GM21526 (cell line): ENCODE results near the gene NHP2.
A peak's percentile ranks its signal among the peaks of the same experiment; 100 is the strongest.

Experiments used
- ATAC-seq: cut with Tn5 transposase; IDR thresholded peaks from one replicate; pipeline ENCODE4 v1.9.1; 2021; ENCODE audit warnings: moderate library complexity; ENCODE audit not compliant: unreplicated experiment, low FRiP score

The NHP2 gene

DNA sequence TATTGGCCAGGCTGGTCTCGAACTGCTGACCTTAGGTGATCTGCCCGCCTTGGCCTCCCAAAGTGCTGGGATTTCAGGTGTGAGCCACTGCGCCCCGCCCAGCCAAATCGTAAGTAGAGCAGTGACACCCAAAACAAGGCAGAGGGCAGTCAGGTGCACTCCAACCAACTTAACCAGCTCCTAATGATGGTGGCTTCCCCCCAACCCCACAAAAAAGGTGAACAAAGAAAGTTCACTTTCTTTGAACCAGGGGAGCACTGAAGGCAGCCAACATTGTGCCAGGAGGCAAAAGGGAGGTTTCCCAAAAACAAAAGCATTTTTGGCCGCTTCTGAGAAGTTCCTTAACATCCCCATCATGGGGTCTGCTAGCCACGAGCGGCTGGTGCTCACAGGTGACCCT lies 23.9 kb upstream of the NHP2 start:
- no peak for ATAC-seq

GRCh38 chr5:178176791-178177190 lies 23.1 kb upstream of the NHP2 start:
- no peak for ATAC-seq

GRCh38 chr5:178174456-178174855 lies 20.8 kb upstream of the NHP2 start:
- no peak for ATAC-seq

DNA sequence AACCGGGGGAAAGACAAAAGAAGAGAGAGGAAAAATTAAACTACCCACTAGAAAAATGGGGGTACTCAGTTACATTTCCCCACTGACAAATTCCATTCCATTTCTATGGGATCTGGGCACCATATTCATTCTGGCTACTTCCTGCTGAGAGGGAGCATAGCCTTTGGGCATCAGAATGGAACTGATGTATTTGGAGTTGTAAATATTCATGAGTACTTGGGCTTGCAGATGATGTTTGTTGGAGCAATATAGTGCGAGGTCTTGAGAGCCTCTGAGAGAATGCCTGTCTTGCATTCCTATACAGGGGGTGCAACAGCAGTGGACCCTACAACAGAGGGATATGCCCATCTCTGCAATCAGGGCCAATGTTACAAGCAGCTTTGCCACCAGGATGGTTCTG lies 16.8 kb upstream of the NHP2 start:
- no peak for ATAC-seq

- ATAC-seq: no peak
Observed at GRCh38 chr5:178165581-178165980, 11.9 kb upstream of the NHP2 start.

- peak; percentile 91 for ATAC-seq
Observed at GRCh38 chr5:178163772-178164735, 10.4 kb upstream of the NHP2 start.

GRCh38 chr5:178162481-178162880 lies 8.8 kb upstream of the NHP2 start:
- no peak for ATAC-seq

DNA sequence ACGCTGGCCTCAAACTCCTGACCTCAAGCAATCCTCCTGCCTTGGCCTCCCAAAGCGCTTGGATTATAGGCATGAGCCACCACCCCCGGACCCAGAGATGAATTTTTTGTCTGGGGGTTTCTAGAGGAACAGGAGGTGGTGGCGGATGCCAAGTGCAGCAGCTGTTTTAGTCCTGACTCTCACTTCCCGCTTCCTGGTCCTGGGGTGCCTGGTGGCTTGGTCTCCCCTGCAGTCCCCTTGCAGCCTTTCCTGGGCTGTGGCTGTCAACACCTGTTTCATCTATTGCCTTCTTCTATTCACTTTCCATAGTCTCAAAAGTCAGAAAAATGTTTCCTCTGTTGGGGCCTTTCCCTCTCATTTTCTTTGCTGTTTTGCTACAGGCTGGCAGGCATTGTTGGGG lies 6.5 kb upstream of the NHP2 start:
- ATAC-seq: no peak

DNA sequence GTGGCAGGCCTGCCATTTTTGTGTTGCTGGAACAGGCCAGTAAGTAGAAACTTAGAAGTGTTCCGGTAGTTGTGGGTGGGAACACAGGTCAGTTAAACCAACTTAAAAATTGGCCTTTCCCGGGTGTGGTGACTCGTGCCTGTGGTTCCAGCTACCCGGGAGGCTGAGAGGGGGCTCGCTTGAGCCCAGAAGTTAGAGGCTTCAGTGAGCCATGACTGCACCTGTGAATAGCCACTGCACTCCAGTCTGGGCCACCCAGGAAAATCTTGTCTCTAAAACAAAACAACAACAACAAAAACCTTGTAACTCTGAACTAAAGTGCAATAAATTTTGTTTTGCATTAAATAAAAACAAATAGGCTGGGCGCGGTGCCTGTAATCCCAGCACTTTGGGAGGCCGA lies 1.4 kb upstream of the NHP2 start:
- ATAC-seq: no peak

DNA sequence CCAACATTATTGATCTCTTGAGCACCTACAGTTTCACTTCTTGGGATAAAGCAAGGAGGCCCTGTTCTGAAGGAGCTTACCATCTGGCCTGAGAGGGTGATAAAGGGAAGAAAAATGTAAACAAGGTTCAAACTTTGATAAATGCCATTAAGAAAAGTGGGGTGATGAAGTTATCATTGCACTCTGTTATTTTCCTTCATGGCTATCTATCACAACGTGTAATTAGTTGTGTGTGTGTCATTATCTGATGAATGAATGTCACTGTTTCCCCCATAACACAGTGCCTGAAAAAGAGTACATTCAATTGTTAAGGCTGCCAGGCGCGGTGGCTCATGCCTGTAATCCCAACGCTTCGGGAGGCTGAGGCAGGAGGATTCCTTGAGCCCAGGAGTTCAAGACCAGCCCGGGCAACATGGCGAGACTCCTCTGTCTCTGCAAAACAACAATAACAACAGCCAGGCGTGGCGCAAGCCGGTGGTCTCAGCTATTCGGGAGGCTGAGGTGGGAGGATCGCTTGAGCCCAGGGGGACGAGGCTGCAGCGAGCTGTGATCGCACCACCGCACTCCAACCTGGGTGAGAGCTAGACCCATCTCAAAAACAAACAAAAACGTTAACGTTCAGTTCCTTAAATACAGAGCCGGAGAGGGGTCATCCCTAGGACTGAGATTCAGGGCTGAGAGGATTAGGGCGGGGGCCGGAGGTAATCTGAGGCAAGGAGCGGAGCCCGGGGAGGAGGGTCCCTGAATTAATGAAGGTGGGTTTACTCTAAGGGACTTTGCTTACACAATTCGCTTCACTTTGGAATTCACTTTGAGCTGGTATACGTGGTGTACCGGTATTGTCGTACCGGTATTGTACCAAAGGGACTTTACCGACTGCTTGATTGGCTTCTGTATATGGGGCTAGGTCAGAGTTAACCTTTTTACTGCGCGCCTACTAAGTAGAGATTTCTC lies 917 bp downstream of the NHP2 start:
- no peak for ATAC-seq

DNA sequence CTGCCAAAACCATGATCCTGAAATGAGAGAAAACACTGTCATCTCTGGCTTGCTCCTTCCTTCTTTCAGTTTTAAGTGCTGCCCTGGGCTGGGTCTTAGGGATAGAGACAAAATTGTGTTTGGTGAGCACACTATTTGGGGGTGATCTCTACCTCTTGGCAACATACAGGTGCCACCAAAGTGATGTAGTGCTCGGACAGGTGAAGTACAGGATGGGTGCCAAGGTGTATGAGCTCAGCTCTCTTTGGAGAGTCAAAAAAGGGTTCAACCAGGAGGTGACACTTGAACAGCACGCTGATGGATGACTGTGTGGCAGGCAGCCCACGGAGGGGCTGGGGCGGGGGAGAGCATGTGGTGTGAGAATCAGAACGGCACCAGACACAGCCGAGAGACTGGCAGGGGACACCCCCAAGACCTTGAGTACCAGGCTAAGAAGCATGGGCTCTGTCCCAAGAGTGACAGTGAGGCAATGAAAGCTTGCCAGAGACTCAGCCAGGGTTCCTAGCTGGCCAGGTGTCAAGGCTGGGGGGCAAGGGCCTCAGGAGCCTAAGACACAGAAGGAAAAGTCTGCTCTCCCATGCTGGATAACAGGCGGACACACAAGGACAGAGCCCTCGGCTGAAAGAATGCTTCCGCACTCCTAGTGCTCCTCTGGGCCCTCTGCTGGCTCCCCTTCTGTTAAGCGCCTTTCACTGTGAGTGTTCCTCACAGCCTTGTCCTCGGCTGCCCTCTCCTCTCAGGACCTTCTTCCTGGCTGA lies 2.5 kb downstream of the NHP2 start:
- ATAC-seq: no peak

DNA sequence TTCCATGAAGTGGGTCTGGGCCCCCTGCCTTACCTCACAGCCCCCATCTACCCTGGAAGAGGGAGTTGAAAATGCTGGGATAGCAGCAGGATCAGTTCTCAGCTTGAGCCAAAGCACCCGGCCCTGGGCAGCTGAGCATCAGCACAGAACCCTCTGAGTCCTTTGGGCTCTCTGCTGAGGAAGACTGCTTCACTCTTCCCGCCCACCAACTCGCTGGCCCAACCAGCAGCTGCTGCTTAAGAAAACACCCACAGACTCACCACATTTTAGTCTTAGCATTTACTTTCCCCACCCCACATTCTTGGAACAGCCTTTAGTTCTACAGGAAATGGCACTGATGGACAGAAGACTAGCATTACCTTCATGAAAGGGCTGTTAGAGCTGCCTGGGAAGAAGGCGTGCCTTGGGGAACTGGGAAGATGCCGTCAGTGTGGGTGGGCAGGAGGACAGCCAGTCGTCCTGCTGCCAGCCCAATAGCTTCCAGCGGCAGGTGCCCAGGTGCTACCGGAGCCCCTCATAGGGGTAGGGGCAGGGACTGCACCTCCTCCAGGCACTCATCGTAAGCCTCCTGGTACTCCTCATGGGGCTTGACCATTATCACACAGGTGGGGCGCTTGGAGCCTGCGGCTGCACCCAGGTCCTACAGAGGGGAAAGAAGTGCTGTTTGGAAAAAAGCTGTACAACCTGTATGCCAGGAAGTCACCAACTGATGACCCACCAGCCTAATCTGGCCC lies 4.3 kb downstream of the NHP2 start:
- no peak for ATAC-seq

DNA sequence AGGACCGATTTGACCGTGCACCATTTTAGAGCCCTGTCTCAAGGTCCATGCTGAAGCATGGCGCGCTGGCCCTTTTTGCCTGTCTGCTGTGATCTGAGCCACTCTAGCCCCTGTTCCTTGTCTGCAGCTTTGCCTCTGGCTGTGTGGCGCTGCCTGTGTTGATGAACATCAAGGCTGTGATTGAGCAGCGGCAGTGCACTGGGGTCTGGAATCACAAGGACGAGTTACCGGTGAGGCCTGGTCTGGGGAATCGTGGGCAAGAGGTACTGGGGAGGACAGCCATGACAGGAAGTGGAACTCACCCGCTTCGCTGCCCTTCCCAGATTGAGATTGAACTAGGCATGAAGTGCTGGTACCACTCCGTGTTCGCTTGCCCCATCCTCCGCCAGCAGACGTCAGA lies 6.3 kb downstream of the NHP2 start:
- no peak for ATAC-seq

- ATAC-seq: no peak
Observed at GRCh38 chr5:178145965-178146820, 7.5 kb downstream of the NHP2 start.

DNA sequence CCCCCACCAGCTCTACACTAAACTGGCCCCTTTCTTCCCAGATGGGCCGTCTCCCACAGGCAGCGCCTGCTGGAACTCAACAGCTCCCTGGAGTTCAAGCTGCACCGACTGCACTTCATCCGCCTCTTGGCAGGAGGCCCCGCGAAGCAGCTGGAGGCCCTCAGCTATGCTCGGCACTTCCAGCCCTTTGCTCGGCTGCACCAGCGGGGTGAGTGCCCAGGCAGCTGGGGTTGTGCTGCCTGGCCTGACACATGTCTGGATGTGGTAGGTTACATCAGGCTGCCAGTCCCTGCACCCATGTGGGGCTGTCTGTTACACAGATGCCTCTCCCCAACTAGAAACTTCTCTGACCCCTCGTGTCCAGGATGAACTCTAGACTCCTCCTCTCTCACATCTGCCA lies 9.8 kb downstream of the NHP2 start:
- ATAC-seq: no peak

DNA sequence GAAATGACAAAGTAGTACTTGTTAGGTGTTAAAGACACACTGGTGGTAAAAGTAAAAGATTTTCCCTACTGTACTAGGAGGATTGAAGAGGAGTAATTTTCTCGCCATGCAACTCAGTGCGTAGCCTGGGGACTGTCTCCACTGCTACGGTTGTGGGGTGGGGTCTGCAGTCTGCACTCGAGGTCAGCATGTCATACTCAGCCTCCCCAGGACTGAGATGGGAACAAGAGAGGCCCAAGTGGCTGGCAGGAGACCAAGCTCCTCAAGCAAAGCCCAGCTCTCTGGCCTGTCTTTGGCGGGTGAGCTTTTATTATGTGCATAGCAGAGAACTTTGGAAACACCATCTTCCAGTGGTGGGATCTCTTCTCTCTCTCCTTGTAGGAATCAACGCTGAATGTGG lies 10.4 kb downstream of the NHP2 start:
- ATAC-seq: no peak

GRCh38 chr5:178142642-178143041 lies 11.0 kb downstream of the NHP2 start:
- ATAC-seq: no peak

DNA sequence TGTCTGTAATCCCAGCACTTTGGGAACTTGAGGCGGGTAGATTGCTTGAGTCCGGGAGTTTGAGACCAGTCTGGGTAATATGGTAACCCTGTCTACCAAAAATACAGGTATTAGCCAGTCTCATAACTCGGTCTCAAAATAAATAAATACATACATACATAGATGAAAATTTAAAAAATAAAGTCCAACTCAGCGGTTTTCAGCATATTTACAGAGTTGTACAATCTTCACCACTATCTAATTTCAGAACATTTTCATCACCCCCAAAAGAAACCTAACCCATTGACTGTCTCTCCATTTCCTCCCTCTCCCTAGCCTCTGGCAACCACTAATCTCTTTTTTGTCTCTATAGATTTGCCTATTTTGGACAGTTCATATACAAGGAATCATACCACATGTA lies 12.1 kb downstream of the NHP2 start:
- ATAC-seq: no peak

DNA sequence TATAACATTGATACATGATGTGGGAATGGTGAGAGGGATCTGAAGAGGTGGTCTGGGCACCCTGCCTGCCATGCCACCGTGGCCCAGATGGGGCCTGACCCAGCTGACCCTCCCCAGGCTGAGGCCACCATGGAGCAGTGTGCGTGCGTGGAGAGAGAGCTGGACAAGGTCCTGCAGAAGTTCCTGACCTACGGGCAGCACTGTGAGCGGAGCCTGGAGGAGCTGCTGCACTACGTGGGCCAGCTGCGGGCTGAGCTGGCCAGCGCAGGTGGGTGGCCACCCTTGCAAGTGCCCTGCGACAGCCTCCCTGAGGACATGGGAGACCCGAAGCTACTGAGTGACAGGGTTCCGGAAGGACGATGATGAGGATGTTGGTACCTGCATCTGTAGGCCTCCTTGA lies 15.7 kb downstream of the NHP2 start:
- ATAC-seq: no peak
